GM18870 (cell line): ENCODE results near the gene SKIC8.

Experiments used
- ATAC-seq: cut with Tn5 transposase; IDR thresholded peaks from one replicate; pipeline ENCODE4 v1.9.1; 2021; ENCODE audit warnings: moderate library complexity; ENCODE audit not compliant: unreplicated experiment

SKIC8 gene

GRCh38 chr15:78299101-78299930, at the start of gene SKIC8:
TSS of gene SKIC8 (minus strand) at chr15:78299609. CDS start at chr15:78295686, 3,923 bp downstream.
- peak; percentile 59 for ATAC-seq

DNA sequence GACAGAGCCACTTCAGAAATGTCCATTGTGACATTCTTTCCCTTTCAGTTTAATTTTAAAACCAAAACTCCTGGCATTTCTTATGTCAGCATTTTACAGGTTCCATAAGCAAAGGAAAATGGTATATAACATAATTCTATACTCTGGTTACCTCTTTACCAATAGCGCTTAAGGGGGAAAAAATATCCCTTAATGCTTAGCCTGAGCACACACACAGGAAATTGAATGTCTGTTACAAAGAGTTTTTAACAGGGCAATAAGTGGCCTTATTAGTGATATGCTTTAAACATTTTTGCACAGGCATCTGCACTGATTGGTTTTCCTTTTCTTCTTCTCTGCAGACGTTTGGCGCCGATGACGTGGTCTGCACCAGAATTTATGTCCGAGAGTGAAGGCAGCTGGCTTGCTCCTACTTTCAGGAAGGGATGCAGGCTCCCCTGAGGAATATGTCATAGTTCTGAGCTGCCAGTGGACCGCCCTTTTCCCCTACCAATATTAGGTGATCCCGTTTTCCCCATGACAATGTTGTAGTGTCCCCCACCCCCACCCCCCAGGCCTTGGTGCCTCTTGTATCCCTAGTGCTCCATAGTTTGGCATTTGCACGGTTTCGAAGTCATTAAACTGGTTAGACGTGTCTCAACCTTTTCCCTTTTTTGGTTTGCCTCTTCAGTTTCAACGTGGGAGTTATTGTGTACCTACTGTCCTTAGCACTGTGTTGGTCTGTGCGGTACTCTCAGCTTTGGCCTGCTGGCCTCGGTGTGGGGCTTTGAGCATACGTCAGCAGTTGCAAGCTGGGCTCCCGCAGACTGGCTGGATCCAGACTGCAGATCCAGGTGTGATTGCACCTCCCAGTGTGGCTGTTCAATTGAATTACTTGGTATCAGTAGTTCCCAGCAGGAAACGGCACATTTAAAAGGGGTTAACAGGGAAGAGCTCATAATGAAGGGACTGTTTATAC, 48.5 kb upstream of the SKIC8 start:
- ATAC-seq: no peak

DNA sequence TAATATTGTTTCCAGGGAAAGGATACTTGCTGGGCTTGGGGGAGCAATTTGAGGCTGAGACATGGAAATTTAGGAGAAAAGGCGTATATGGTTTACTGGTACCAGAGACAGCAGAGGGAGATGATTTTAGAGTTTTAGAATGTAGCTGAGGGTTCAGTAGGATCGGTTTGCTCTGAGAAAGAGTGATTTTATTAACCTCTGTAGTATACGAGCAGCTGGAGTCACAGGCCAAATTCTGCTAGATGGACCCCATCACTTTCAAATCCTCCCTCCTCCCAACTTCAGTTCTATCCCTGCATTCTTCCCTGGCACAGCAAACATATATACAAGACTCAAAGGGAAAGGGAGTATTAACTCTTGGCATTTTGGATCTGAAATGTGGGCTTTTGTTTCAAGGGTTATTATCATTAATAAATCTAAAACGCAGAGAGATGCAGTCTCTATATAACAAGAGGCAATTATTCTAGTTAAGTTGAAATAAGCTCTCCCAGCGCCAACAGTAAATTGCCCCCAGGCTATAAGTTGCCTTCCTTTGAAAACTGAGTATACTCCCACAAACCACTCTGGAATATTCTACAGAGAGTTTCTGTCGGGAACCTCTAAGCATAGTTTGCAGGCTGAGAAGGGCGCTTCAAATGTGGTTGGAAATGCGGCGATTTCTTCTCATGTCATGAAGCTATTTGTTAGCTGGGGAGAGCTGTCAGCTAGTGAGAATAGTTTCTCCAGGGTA, 46.2 kb upstream of the SKIC8 start:
- ATAC-seq: no peak

GRCh38 chr15:78343276-78344060, 44.1 kb upstream of the SKIC8 start:
- no peak for ATAC-seq

- no peak for ATAC-seq
Measured at GRCh38 chr15:78342021-78342420, 42.6 kb upstream of the SKIC8 start.

GRCh38 chr15:78341057-78341987, 41.9 kb upstream of the SKIC8 start:
- no peak for ATAC-seq

DNA sequence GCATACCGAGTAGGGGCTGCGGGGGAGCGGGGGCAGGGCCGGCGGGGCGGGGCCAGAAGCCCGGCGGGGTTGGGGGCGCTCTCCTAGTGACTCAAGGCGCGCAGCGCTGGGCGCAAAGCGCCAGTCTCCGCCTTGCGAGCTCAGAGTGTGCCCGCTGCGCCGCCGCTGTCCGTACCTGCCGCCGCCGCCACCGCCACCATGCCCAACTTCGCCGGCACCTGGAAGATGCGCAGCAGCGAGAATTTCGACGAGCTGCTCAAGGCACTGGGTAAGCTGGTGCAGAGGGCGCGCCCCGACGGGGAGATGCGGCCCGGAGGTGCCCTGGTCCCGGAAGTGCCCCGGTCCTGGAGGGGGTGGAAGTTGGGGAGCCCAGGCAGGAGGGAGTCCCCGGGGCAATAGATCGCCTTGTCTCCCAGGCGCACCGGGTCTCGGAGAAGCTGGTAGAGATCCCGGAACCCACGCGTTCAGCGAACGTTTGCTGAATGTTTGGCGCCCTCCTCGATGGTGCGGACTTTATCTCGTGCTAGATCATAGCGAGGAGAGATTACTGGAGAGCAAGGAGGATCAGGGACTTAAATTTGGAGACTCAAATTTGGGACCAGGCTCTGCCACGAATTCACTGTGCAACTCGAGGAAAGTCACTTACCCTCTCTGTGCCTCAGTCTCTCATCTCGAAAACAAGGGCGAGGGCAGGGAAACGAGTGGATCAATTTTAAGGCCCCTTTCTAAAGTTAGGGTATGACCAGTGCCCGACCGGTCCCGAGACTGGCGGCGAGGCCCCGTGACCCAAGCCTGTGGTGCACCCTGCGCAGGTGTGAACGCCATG, 41.0 kb upstream of the SKIC8 start, which contains the start of gene CRABP1:
CRABP1 (plus strand) TSS at position 123 of the 826 bp plus-strand sequence; CDS start at position 199, 76 bp downstream.
- ATAC-seq: no peak

DNA sequence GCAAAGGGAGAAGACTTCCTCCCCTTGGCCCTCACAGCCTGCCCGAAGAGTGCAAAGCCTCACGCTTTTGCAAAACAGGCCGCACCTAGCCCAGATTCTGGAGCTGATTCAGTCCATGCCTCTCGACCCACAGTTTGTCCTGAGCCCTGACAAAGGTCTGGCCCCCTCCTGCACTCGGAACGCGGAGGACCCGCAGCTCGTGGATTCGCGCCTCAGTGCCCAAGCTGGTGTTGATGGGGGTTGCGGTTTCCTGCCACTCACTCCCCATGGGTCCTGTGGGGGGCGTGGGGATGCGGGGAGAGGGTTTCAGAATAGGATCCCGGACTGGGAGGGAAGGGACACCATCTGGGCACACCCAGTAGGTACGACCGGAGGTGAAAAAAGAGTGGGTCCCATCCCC, 40.1 kb upstream of the SKIC8 start:
- ATAC-seq: no peak

- ATAC-seq: no peak
Measured at GRCh38 chr15:78338781-78339180, 39.4 kb upstream of the SKIC8 start.

DNA sequence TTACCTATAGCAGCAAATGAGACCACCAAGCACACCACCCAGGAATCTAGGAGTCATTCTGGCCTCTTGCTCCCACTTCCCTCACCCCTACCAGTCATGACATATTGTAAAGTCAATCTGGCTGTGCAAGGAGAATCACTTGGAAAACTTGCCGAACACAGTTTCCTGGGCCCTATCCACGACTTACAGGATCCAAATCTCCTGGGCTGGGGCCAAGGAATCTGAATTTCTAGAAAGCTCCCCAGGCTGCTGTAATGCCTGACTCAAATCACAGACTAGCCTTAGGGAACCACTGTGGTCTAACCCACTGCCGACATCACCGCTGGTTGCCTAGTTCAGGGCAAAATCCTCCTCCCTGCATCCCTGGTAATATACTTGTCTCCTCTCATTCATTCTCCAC, 36.6 kb upstream of the SKIC8 start:
- no peak for ATAC-seq

- ATAC-seq: no peak
Measured at GRCh38 chr15:78334845-78335244, 35.4 kb upstream of the SKIC8 start.

DNA sequence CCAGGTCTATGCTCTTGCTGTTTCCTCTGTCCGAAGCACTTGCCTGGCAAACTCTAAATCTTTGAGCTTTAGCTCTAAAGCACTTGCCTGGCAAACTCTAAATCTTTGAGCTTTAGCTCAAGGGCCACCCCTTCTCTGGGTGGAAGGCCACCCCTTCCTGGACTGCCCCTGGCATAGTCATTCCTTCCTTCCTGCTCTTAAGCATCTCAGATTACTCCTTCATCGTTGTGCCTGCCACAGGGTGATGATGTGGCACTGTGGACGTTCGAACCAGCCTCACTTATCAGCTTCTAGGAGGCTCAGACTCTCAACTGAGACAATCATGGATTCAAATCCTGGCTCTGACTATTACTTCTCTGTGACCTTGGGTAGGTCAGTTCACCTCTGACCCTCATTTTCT, 30.2 kb upstream of the SKIC8 start:
- ATAC-seq: no peak

- ATAC-seq: no peak
Measured at GRCh38 chr15:78327466-78327865, 28.1 kb upstream of the SKIC8 start.

- no peak for ATAC-seq
Measured at GRCh38 chr15:78325092-78325843, 25.9 kb upstream of the SKIC8 start.

GRCh38 chr15:78324144-78324543, 24.7 kb upstream of the SKIC8 start:
- no peak for ATAC-seq

DNA sequence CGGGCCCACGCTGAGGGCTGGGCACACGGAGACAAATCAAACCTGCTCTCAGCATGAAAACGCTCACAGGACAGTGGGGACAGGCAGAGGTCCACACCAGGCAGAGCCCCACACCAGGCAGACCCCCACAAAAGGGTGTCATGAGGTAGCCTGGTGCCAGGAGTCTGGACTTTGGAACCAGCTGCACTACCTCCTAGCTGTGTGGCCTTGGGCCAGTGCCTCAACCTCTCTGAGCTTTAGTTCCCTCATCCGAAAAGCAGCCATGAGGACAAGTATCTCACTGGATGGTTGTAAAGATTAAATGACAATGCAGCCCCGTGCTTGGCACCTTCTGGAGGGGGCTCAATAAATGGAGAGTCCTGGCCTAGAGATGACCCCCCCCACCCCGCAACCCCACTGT, 24.3 kb upstream of the SKIC8 start:
- no peak for ATAC-seq

GRCh38 chr15:78322724-78323521, 23.5 kb upstream of the SKIC8 start:
- ATAC-seq: no peak
